Mucosa of descending colon (tissue), 3 donors: ENCODE data around the gene PRR33. TPM values are rescaled to one million over a fixed set of nuclear protein-coding genes. Genes with fewer than 3 reads are reported as not detected.

ENCODE experiments used
- ATAC-seq: fragments of 200-7000 bp; cut with Tn5 transposase; one replicate; pipeline ENCODE4 v1.9.1; 2020; ENCODE audit warnings: mild to moderate bottlenecking, moderate library complexity
- DNase-seq, 3 donors: peaks; one replicate each; pipeline ENCODE4 v3.0.0-alpha.2; 2020
- H3K36me3 ChIP-seq: fragments of 200-600 bp; one replicate; pipeline ENCODE4 v1.8.0; 2021; ENCODE audit warnings: low read depth, mild to moderate bottlenecking
- H3K4me1 ChIP-seq: fragments of 200-600 bp; one replicate; pipeline ENCODE4 v1.8.0; 2021; ENCODE audit warnings: low read depth, mild to moderate bottlenecking
- H3K4me3 ChIP-seq: fragments of 200-600 bp; one replicate; pipeline ENCODE4 v1.8.0; 2021; ENCODE audit warnings: mild to moderate bottlenecking
- H3K9me3 ChIP-seq: fragments of 200-600 bp; one replicate; pipeline ENCODE4 v1.8.0; 2021; ENCODE audit warnings: mild to moderate bottlenecking
- CTCF ChIP-seq: fragments of 200-600 bp; IDR thresholded peaks from one replicate; pipeline ENCODE4 v1.8.0; 2022; ENCODE audit warnings: antibody characterized with exemption, mild to moderate bottlenecking
- intact Hi-C, 2 donors: fragments of 100-400 bp; cut with DNase I in 1 of 2; cut with micrococcal nuclease in 1 of 2; formaldehyde crosslinking; loops; one replicate each; pipeline versions ENCODE4 v1.11.0 to v1.11.1; 2022; cut with DNase I, micrococcal nuclease
- total RNA-seq, 3 donors: library from RNA; stranded (reverse); fragmentation: NEBNext Ultra II Directional in 2 of 3; extraction: Animal tissue kit (Norgen Biotek cat#: 25700) in 2 of 3; gene quantifications; one replicate each; pipeline versions ENCODE4 v1.2.1 to v1.2.4, GENCODE V29; 2021 to 2023
- donor health status: DM: no; HTN: no; CAD: no; lungs with moderate emphysema.
- donor health status: DM: no; HTN: no; CAD: no.
- donor health status: DM: no; HTN: yes; CAD: no.

The PRR33 gene
- total RNA-seq, 3 donors from 2014 or later: not detected

GRCh38 chr11:1853376-1854131 lies 38.1 kb downstream of the PRR33 start:
- Histone ChIP-seq H3K4me3 (peak overlapping the region; percentile 19), H3K36me3 (no peaks in the 10 kb centered on the region), H3K4me1 (no peaks in the 10 kb centered on the region), H3K9me3 (no peaks in the 10 kb centered on the region)
- intact Hi-C loops: no loop called here
- TF ChIP-seq CTCF: no peak
- DNase-seq (peak in 1 of 3 donors; percentile 61), ATAC-seq (peak; percentile 20)

DNA sequence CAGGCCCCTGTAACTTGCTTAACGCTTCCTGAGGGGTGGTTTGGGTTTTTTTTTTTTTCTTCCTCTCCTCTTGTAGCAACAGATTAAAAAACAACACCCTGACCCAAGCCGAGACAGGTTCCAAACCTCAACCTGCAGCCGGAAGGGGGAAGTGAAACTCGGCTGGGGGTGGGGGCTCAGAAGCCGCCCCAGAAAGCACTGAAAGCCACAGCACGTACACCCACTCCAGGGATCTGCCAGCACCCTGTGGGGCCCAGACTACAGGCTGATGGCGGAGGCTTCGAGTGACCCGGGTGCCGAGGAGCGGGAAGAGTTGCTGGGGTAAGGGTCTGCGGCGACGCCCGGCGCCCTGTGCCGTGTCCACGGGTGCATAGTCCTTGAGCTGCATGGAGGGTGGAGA lies 38.8 kb downstream of the PRR33 start, which contains the start of gene LSP1:
Gene LSP1 (plus strand): TSS at position 208 of the 400 bp plus-strand sequence. CDS start 61 bp downstream, at position 269.
- no peaks in the 10 kb centered on the region for H3K9me3 ChIP-seq
- peak within 1 kb of the TSS; percentile 19 for H3K4me3 ChIP-seq
- no peak for TF ChIP-seq CTCF
- peak; percentile 66 to 85 (median 70) for DNase-seq
- no peaks in the 10 kb centered on the region for H3K4me1 ChIP-seq
- intact Hi-C loops: no loop called here
- ATAC-seq: peak; percentile 71
- no peaks in the 10 kb centered on the region for H3K36me3 ChIP-seq

DNA sequence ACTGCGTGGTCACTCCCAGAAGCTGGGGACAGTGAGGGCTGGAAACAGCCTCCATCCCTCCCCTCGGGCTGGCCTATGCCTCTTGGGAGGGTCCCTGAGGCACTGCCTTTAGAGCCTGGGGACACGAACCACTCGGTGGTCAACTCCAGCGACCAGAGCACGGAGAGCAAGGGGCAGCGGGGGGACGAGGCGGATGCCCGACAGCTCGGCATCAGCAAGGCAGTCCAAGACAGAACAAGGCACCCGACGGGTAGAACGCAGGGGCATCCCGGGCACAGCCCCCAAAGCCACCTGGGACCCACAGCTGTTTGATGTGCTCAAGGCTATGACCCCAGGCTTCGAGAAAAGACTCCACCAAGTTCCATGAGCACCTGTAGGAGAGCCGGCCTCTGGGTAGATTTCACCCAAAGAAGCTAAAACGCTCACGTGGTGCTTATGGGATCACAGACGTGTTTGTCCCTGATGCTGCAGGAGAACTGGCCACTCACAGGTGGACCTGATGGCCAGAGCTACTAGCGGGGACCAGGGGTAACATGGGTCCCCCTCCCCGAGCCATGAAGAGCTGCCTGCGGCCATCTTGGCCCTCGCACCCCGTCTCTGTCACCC lies 39.3 kb downstream of the PRR33 start:
- H3K4me3 ChIP-seq: no peak overlapping the region
- ATAC-seq (no peak), DNase-seq (peak in 1 of 3 donors; percentile 60)
- intact Hi-C loops: no loop called here
- H3K9me3 ChIP-seq: no peaks in the 10 kb centered on the region
- H3K4me1 ChIP-seq: no peaks in the 10 kb centered on the region
- H3K36me3 ChIP-seq: no peaks in the 10 kb centered on the region
- TF ChIP-seq CTCF: no peak

DNA sequence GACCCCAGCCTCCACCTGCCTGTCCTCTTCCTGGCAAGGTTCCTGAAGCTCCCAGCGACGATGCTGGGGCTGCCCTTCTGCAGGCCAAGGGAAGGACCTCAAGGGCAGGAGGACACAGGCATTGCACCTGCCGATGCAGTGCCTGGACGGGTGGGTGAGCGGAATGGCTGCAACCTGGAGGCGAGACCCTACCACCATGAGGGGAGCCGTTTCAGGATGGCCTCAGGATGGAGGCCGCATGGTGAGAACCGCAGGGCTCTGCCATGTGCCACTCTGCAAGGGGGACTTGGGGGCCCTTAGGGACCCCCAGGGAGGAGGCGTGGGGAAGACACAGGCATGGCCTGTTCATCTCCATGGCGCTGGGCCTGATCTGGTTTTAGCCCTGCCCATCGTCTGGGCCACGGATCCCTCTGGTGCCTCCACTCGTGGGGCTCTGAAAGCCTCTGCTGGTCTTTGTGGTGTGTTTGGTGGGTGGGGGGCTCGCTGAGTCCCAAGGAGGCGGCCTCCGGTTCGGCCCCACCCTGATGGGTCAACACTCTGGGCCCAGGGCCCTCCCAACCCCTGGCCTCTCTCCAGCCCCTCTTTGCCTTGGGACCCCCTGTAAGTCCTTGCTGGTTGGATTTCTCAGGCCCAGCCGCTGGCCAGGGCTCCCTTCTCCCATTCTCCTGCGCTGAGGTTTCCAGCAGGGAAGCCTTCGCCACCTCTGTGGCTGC lies 40.1 kb downstream of the PRR33 start:
- intact Hi-C loops: no loop called here
- no peak overlapping the region for H3K4me3 ChIP-seq
- peak in 1 of 3 donors; percentile 60 for DNase-seq

More for the DNA sequence above, 40.1 kb downstream of the PRR33 start:
- TF ChIP-seq CTCF: no peak
- Histone ChIP-seq H3K4me1 (no peaks in the 10 kb centered on the region), H3K36me3 (no peaks in the 10 kb centered on the region), H3K9me3 (no peaks in the 10 kb centered on the region)
- ATAC-seq: no peak
